HG02588 (cell line): ENCODE measurements around the gene JAG2.

ENCODE experiments used
- ATAC-seq: cut with Tn5 transposase; IDR thresholded peaks from one replicate; pipeline ENCODE4 v1.9.1; 2021; ENCODE audit warnings: mild to moderate bottlenecking, moderate library complexity; ENCODE audit not compliant: unreplicated experiment

The JAG2 gene

DNA sequence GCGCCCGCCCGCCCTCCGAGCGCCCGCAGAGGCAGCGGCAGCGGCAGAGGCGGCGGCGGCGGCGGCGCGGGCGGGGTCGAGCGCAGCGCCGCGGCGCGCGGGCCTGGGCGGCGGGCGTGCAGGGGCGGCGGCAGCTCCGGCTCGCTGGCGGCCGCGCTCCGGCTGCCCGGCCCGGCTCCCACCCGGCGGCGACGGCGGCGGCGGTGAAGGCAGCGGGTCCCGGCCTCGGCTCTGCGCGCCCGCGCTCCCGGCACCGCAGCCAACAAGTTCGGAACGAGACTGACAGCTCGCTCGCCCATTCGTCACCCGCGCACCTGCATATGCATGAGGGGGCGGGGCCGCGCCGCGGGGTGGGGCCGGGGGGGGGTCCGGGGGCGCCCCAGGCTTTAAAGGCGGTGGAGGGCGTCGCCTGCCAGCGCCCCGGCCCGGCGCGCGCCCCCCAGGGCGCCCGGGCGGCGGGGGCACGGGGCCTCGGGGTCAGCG is at the start of gene JAG2:
Gene JAG2, minus strand, starts transcription at position 281 of the 483 bp plus-strand sequence. CDS start 356 bp downstream, outside the sequence.
- ATAC-seq = no peak

DNA sequence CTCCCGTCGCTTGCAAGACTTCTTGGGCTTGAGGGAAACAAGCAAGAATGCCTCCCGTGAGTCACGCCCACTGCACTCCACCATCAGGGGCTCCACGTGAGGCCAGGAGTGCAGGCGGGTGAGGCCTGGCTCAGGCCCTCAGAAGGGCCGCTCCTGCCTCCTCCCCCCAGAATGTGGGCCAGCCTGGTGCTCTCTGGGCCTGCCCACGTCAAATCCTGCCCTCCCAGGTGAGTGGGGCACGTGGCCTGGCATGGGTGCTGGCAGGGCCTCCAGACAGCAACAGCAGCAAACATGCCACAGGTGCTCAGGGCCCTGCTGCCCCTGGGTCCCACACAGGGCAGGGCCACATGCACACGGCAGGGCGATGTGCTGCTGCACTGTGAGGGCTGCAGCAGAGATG is 49.2 kb upstream of the JAG2 start:
- ATAC-seq = no peak

DNA sequence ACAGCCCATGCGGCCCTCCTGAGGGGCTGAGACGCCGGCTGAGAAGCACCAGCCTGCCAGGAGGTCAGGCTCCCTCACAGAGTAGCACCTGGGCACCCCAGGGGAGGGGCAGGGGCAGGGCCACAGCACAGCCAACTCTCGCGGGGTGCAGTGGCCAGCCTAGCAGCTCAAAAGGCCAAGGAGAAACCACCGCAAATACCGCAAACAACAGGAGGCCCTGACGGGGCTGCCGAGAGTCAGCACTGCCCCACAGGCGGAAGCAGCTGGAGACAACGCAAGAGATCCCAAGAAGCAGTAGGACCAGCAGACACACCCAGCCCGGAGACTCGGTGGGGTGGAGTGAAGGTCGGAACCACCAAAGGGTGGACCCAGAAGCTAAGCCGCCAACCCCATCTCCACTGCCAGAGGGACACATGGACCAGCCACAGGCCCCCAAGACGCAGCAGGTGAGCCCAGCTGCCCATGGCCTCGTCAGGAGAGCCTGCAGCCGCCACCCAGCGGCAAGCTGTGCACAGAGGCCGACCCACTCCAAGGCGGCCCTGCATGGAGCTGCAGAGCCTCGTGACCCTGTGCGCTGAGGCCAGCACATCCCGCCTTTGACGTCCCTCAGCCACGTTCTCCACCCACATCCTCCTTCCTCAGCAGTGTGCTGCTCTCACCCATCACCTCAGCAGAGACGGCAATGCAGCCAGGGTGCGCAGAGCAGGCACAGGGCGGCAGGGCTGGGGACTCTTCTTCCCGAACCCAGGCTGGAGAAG is 48.1 kb upstream of the JAG2 start:
- ATAC-seq = no peak

DNA sequence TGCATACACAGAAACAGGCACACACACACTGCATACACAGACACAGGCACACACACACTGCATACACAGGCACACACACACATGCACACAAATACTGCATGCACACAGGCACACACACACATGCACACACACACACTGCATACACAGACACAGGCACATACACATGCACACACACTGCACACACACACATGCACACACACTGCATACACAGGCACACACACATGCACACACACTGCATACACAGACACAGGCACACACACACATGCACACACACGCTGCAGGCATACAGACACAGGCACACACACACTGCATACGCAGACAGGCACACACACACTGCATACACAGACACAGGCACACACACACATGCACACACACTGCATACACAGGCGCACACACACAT is 47.0 kb upstream of the JAG2 start:
- no peak for ATAC-seq

DNA sequence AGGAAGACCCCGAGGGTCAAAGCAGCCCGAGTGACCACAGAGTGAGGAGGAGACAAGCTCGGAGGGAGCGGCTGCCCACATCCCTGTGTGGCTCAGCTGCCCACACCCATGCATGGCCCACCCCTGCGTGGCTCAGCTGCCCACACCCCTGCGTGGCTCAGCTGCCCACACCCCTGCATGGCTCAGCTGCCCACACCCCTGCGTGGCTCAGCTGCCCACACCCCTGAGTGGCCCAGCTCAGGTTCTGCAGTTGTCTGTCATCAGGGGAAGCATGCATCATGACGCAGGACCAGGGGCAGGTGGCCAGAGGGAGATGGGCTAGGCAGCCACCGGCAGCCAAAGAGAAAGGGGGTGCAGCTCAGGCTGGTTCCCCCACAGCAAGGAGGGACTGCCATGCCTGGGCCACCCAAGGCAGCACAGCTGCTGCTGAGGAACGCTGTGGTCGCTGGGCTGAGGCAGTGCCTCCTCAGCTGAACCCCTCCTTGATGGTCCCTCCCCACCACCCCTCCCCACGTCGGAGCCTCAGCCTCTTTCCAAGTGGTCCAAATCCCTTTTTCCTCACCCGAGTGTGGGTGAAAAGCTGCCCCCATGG is 45.8 kb upstream of the JAG2 start:
- no peak for ATAC-seq

DNA sequence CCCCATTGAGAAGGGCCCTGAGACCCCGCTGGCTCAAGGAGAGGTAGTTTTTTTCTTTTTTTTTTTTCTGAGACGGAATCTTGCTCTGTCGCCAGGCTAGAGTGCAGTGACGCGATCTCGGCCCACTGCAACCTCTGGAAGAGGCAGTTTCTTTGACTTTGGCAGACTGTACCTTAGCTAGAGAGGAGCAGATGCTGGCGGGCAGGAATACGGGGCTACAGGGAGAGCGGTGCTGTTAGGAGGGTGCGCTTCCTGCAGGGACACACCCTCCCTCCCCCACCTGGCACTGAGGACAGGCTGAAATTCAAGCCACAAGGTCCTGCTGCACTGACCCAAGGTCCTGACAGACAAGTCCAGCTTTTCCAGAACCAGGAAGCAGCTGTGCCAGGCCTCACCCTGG is 44.8 kb upstream of the JAG2 start:
- ATAC-seq = no peak

DNA sequence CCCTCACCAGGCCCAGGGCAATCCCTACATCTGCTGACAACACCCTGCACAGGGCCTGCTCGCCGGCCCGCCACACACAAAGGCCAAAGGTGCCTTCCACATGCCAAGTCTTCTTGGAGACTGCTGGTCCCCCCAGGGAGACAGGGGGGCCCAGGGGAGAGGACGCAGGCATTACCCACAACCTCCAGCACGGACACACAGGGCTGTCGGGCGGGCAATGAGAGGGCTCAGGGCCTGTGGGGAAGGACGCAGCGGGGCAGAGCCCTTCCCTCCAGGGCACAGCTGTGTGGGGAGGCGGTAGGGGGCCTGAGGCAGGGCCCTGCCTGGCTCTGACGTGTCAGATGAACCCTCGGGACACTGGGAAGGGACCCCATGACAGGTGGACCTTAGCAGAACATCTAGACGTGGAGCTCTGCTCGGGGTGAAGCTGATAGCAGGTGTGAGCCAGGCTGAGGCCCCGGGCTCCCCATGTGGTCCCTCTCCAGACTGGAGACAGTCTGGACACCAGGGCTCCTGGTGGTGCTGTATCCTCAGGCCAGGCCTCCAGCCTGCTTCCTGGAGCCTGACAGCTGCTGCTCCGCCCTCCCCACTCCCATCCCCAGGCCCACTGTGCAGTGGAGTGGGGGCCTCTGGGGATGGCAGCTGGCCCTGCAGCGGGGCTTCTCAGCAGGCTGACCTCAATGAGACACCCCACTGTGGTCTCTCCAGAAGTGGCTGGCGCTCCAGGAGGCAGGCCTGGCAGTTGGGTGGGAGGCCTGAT is 44.1 kb upstream of the JAG2 start:
- ATAC-seq = no peak

DNA sequence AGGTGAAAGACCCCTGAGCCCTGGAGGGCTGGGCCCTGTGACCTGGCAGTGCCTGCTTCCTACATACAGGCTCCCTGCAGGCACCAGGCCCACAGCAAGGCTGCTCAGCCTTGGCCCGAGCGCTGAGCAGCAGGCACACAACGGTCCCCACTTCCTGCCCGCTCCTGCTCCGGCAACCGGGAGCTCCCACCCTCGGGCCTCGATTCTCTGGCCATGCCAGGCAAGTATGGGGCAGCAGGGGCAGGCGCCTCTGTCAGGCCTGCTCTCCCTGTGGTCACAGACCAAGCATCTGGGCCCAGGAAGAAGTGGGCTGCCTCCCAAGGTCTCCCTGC is 43.1 kb upstream of the JAG2 start:
- ATAC-seq = no peak

DNA sequence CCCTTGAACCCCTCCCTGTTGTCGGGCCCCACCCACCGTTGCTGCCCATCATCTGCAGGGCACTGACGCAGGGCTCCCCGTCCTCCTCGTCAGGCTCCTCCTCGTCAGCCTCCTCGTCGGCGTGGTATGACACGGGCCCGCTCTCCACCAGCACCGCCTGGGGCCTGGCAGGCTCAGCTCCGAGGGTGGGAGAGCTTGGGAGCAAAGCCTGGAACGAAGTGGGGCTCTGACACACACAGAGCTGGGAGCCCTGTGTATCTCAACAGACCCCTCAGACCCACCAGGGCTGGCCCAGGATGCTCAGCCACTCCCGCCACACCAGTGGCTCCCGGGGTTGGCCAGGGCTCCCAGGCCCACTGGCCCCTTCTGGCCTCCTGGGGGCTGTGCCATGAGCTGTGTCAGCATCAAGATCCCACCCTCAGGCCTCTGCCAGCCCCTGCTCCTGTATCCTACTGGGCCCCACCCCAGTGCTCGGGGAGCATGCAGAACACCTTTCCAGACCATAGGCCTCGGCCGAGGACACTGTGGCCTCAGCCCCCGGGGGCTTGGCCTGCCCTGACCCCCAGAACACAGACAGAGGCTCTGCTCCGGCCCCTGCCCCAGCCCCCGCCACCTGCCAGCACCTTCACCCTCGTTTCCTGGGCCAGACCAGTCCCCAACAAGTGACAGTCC is 42.6 kb upstream of the JAG2 start:
- no peak for ATAC-seq

DNA sequence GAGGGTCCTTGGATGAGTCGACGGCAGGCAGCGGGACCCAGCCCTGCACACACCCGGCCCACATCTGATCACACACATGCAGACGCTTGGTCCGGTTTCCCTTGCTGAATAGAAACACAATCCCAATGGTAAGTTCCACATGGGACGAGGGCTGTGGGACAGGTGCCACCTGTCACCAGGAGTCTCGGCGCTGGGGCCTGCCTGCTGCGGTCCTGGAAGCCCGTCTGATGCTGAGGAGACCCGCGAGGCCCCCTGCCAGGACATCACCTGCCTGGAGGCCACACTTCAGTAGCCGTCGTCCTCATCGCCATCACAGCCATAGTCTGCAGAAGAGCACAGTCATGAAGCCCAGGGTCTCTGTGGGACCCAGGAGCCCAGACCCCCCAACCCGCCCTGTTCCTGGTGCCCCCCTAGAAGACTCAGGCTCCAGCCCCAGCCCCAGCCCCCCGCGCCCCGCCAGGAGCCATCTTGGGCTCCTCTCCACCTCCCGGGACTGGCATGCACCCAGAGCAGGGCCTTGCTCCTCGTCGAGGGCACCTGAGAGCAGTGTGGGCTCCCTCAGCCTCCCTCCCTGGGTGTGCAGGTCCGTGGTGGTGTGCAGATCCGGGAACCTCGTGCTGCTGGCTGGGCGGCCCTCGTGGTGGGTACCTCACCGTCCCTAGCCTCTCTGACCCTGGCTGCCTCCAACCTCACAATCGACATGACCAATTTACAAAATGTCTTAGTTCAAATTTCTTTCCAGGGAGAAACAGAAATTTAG is 41.9 kb upstream of the JAG2 start:
- ATAC-seq = no peak

DNA sequence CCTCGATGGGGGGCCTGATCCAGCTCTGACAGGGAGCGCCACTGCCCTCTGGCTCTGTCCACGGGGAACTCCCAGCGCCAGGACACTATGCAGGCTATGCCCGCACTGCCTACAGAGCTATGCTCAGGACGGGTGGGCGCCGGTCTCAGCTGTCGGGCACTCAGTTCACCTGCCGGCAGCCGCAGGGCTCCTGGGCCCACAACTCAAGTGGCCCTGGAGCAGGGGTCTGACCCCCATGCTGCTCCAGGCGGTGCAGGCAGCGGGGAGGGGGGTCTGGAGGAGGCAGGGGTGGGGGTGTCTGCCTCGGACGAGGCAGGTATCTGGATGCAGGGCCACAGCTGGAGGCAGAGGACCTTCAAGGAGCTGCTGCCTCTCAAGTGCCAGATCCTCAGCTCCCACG is 41.1 kb upstream of the JAG2 start:
- no peak for ATAC-seq

DNA sequence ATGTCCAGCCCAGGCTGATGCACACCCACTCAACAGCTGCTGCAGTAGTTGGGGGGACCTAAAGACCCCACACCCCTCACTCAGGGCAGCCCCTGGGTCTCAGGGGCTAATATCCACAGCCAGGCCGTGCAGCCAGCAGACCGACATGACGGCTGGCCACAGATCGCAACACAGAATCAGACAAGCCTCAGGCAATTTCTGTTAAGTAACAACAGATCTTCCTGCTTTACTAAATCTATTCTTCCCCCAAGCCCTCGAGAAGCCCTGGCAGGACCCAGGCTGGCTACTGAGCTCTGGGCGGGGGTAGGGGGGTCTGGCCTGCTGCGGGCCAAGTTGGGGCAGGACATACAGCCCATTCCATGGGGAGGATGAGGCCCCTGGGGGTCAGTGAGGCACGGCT is 40.5 kb upstream of the JAG2 start:
- no peak for ATAC-seq

DNA sequence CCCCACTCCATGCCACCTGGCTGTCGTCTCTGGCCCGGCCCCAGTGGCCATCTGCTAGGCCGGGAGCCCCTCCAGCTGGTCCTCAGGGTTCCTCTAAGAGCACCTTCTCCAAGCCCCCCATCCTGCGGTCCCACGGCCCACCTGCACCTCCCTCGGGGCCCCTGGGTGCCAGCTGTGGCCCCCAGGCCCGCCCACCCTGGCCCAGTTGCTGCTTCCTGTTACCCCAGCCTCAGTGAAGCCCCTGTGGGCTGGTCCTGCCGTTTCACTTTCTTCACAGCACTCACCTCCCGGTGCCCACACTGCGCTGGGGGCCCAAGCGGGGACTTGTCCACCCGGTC is 40.1 kb upstream of the JAG2 start:
- ATAC-seq = no peak

DNA sequence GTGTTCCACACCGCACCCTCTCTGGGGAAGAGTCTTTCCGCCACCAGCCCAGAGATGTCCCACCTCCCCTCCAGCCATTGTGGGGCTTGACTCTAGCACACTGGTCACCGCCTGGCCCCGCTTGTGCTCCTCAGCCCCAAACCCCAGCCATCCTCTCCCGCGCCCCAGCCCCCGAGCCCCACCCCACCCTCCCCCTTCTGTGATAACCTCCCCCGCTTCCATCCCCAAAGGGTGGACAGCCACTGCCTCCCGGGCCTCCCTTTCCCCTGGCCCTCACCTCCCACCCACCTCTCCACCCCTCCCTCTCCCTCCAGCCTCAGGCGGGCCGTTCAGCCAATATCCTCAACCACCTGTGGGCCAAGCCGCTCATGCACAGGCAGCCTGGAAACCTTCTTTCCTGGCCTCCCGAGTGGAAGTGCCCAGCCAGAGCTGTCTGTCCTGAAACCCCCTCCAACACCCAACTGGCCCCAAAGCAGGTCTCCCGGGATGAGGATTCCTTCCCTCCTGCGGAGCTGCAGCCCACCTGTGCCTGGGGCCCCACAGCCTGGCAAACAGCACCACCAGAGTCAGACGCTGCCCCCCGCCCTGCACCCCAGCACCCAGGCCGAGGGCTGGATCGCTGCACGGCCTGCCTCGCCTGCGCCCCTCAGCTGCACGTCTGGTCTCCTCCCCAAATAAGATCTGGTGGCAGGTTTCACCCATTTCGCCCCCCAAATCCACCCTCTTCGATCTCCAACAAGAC is 39.6 kb upstream of the JAG2 start:
- ATAC-seq = no peak

DNA sequence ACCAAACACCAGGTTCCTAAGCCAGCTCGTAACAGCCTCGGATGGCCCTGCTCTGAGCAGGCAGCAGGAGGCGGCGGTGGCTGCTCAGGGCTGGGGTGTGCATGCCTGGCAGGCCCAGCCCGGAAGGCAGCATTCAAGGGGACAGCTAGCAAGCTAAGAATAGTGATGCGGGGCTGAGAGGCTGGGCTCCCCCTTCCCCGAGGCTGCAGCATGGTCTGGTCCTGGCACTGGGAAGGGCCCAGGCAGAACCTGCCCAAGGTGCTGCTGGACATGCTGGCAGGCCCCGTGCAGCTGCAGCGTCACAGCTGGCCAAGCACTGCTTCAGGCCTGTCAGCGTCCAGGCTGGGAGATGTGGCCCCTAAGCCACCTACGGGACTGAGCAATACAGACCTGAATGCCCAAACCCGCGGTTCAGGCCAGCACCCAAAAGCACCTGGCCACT is 38.9 kb upstream of the JAG2 start:
- ATAC-seq = no peak

DNA sequence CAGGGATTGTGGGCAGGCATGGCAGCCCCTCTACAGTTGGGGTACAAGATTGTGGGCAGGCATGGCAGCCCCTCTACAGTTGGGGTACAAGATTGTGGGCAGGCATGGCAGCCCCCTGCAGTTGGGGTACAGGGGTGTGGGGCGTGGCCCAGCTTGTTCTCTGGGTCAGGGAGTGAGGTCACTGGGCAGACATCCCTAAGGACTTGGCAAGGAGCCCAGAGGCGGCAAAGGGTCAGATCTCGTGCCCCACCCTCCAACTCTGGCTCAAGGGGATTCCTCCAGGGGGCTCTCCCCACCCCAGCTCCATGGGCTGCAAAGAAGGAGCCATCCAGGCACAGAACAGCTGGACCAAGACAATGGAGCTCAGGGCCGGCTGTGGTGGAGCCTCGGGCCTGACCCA is 38.3 kb upstream of the JAG2 start:
- no peak for ATAC-seq

DNA sequence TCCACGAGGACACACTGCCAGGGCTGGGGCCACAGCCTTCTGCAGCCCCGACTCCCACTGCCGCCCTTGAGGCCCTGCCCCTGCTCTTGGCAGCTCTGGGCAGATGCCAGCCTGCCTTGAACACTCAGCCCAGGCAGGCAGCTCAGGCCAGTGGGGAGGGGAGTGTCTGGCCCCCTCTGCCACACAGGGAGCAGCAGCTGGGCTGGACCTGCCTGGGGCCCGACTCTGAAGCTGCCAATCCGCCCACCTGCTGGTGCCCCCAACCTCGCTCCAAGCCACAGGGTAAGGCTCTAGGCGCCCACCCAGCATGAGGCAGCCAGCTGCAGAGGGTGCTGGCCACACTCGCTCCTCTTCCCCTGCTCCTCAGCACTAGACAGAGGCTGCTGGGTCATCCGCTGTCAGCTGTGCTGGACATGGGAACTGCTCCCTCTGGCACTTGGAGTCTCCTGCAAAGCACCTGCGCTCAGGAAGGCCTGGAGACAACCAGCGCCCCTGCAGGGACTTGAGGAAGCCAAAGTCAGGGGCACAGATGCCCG is 37.2 kb upstream of the JAG2 start:
- ATAC-seq = no peak

DNA sequence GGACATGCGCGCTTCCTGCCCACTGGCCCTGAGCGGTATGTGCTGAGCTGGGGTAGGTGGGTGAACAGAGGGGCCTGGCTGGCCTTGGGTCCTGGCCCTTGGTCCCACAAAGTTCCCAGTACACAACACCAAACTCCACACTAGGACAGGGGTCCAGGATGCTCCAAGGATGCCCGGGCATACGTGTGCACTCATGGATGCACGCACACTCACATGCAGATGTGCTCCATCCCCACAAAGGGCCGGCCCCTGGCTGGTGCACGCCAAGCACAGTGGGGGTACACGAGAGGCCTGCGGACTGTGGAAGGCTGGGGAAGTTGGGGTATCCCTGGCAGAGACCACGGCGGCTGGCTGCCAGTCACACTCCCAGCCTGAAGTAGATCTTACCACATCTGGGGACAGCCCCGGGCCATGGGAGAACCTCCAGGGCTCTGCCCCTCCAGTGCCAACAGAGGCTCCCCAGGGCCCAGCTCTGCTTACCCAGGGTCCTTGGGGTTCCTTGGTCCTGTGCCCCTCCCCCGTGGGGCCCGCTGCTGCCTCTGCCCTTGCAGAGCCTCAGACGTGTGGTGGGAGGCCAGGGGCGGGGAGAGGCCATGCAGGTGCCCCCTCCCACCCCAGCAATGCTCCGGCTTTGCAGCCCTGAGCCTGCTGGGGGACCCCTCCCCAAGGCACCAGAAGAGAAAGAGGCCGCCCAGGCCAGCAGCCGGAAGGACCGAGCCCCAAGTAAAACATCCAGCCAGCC is 36.5 kb upstream of the JAG2 start:
- no peak for ATAC-seq

DNA sequence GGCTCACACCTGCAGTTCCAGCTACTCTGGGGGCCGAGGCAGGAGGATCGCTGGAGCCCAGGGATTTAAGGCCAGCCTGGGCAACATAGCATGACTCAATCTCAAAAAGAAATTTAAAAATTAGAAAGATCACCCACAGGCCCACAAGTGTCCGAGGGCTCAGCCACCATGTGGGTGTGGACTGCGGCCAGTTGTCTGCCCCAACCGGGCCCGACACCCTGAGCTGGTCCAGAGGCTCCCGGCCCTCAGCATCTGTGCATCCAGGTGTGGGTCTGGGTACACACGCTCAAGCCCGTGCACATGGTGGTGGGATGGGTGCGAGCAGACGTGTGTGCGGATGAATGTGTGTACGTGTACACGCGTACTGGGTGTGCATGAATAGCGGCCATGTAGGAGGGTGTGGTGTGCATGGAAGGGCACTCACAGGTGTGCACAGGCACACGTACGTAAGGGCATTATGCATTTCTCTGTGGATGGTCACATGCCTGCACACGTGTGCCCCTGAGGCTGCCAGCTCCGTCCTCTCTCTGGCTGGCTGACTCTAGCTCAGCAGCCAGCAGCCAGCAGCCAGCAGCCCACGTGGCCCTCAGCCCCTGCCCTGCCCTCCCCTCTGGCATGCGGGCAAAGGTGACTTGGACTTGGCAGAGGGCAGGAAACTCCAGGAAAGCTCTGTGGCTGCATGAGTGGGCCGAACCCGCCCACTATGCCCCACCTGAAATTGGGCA is 35.8 kb upstream of the JAG2 start:
- no peak for ATAC-seq
